GM21526 (cell line): ENCODE results near the gene PDZD2.
"Not testable (repeated sequence)": the region's sequence is repeated elsewhere in the genome, so short reads cannot be mapped to it uniquely, and the experiment has no call there.

Experiments used
- ATAC-seq: cut with Tn5 transposase; IDR thresholded peaks from one replicate; pipeline ENCODE4 v1.9.1; 2021; ENCODE audit warnings: moderate library complexity; ENCODE audit not compliant: unreplicated experiment, low FRiP score

Gene PDZD2

GRCh38 chr5:32022638-32023037, 383.7 kb downstream of the PDZD2 start:
- no peak for ATAC-seq

GRCh38 chr5:32023816-32024215, 384.9 kb downstream of the PDZD2 start:
- no peak for ATAC-seq

DNA sequence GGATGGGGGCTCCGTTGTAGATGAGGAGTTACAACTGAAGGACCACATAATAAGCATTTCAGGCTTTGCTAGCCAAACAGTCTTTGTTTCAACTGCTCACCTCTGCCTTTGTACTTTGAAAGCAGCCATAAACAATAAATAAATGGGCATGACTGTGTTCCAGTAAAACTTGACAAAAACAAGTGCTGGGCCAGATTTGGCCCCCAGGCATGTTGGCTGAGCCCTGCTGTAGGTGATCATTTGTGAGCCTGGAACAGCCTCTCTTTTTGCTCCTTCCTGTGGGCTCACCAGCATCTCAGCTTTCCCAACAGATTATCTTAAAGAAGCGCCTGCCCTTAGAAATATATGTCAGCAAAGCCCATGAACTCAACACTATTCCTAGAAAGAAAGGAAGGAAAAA, 385.8 kb downstream of the PDZD2 start:
- ATAC-seq = no peak

GRCh38 chr5:32027093-32027716, 388.3 kb downstream of the PDZD2 start:
- no peak for ATAC-seq

- ATAC-seq = no peak
Observed at GRCh38 chr5:32027717-32028458, 389.0 kb downstream of the PDZD2 start.

- ATAC-seq = no peak
Observed at GRCh38 chr5:32029261-32029660, 390.3 kb downstream of the PDZD2 start.

DNA sequence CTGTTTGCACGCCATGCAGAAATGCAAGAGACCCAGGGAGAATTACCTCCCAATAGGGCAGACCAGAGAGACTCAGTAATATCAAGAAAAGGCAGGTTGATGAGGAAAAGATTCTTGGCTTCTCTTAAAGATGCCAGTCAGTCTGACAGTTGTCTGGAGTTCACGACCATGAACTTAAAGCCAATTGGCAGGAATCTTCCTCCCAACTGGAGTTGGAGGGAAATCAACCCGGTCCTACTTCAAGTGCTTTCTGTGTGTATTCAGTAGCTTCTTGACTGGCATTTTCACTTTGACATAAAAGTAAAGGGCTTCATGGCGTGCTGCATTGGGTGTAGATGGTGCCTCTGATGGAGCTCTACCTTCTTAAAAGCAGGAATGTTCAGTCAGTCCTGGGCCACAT, 390.9 kb downstream of the PDZD2 start:
- ATAC-seq = no peak

GRCh38 chr5:32030222-32030621, 391.3 kb downstream of the PDZD2 start:
- ATAC-seq = no peak

- no peak for ATAC-seq
Observed at GRCh38 chr5:32030686-32031085, 391.8 kb downstream of the PDZD2 start.

DNA sequence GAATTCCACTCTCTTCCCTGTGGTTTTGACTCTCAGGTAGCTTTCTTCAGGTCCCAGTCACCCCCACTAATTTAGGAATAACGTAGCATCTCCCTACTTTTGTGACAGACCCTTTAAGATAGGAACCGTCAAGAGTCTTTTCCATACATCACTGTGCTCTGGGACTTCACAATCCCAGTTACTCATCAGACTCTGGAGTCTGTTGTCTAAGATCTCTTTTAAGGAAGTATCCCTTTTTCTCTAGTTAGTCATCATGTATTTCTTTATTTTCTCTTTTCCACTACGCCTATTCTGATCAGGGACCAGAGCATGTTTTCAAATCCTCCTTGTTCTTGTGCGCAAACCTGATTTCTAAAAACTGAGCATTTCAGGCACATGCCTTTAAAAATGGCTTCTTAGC, 392.2 kb downstream of the PDZD2 start:
- no peak for ATAC-seq

DNA sequence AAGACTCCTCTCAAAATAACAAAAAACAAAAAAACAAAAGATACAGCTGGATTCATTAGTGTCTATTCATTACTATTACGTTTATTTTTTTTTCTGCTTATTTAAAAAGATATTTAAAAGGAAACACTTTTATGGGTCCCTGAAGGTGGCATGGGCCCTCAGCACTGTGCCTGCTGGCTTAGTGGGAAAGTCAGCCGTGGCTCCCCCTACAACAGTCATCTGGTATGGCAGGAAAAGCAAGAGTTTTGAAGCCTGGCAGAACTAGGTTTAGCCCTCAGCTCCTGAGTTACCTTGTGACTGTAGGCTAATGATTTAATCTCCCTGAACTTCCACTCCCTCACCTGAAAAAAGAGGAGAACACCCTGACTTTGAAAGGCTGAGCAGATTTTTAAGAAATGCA, 399.6 kb downstream of the PDZD2 start:
- ATAC-seq = no peak

DNA sequence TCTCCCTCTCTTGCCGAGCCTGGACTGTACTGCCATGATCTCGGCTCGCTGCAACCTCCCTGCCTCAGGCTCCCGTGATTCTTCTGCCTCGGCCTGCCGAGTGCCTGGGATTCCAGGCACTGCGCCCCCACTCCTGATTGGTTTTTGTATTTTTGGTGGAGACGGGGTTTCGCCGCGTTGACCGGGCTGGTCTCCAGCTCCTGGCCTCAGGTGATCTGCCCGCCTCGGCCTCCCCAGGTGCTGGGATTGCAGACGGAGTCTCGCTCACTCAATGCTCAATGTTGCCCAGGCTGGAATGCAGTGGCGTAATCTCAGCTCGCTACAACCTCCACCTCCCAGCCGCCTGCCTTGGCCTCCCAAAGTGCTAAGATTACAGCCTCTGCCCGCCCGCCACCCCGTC, 400.2 kb downstream of the PDZD2 start:
- not testable (repeated sequence) for ATAC-seq

DNA sequence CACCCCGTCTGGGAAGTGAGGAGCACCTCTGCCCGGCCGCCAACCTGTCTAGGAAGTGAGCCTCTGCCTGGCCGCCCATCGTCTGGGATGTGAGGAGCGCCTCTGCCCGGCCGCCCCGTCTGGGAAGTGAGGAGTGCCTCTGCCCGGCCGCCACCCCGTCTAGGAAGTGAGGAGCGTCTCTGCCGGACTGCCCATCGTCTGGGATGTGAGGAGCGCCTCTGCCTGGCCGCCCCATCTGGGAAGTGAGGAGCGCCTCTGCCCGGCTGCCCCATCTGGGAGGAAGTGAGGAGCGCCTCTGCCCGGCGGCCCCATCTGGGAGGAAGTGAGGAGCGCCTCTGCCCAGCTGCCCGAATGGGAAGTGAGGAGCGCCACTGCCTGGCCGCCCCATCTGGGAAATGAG, 400.7 kb downstream of the PDZD2 start:
- not testable (repeated sequence) for ATAC-seq

DNA sequence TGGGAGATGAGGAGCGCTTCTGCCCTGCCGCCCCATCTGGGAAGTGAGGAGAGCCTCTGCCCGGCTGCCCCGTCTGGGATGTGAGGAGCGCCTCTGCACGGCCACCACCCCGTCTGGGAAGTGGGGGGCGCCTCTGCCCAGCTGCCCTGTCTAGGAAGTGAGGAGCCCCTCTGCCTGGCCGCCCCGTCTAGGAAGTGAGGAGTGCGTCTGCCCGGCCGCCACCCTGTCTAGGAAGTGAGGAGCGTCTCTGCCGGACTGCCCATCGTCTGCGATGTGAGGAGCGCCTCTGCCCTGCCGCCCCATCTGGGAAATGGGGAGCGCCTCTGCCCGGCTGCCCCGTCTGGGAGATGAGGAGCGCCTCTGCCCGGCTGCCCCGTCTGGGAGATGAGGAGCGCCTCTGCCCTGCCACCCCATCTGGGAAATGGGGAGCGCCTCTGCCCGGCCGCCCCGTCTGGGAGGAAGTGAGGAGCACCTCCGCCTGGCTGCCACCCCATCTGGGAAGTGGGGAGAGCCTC, 401.3 kb downstream of the PDZD2 start:
- ATAC-seq = not testable (repeated sequence)

GRCh38 chr5:32042551-32042961, 403.6 kb downstream of the PDZD2 start:
- no peak for ATAC-seq

DNA sequence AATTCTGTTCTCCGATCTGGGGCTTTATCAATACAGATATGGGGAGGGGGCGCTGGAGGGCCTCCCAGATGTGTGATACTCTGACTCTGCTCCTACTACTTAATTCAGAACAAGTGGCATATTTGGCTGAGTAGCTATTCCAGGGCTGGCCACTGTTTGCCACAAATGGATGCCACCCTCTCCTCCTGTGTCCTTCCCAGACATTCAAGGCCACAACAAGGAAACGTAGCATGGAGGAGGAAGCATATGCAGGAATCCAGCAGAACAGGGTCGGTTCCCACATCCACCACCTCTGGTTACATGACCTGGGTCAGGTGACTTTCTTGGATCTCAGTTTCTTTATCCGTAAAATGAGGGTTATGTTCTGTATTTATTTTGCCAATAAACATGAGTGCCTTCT, 404.2 kb downstream of the PDZD2 start:
- no peak for ATAC-seq

DNA sequence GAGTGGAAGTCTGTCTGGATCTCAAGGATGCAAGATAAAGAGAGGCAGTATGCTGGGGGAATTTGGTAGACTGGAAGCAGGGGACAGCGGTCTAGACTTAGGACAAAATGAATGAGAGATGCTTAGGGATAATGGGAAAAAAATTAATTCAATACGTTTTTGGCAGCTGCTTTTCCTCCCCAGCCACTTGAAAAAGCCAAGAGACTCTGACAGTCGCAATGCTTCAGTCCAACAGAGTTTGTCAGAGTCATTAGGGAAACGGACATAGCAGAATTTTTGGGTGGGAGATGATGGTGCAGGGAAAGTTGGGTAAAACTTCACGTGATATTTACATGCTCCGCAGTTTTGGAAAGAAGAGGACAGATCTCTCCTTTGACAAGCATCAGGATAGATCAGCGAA, 405.5 kb downstream of the PDZD2 start:
- no peak for ATAC-seq

DNA sequence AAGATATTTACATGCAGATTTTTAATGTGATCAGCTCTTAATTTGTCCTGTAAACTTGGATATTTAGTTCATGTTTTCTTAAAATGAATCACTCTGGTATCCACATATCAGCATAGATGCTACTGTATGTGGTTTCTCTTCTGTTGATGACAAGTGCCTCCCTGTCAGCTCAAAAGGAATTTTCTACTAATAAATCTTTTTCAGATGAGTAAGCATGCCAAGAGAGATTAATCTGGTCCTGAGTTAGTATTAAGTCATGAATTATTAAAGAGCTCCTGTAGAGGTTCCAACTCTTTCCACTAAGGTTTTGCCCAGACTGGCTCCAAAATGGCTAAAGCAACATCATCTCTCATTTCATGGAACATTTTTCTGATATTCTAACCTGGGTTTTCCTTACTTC, 406.0 kb downstream of the PDZD2 start:
- no peak for ATAC-seq

DNA sequence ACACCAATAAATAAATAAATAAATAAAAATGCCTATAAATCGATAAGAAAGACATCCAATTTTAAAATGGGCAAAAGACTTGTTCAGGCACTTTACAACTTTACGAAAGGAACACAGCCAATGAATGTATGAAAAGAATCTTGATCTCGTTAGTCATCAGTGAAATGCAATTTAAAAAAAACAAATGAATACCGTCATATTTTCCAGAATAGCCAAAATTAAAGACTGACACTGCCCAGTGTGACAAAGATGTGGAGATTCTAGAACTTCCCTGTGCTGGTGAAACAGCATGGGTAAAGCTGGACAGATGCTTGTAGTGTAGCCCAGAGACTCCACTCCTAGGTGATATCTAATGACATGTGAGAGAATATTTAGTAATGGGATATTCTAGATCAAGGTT, 408.1 kb downstream of the PDZD2 start:
- ATAC-seq = no peak

DNA sequence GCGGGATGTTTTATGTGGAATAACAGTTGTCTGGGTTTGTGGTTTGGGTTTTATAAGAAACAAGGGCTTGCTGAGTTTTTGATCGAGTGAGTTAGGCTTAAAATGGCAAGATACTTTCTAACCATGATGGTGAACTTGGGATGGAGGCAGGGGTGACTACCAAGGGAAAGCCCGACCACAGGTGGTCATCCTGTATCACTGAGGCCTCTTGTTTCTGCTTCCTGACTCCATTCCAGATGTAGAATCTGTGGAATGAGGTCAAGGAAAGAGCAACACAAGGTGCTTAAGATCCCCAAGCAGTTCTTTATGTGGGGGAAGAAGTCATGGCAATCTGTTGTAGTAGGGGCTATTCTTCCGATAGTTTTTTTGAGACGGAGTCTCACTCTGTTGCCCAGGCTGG, 412.9 kb downstream of the PDZD2 start:
- no peak for ATAC-seq

- no peak for ATAC-seq
Observed at GRCh38 chr5:32055891-32056866, 417.2 kb downstream of the PDZD2 start.
